ENCODE data around the gene SUPT3H. TPM values are rescaled to one million over a fixed set of nuclear protein-coding genes. Genes with fewer than 3 reads are reported as not detected.

The SUPT3H gene
- total and polyA plus RNA-seq, 2 experiments from 2014 or later = 12.4 to 19.4 TPM

DNA sequence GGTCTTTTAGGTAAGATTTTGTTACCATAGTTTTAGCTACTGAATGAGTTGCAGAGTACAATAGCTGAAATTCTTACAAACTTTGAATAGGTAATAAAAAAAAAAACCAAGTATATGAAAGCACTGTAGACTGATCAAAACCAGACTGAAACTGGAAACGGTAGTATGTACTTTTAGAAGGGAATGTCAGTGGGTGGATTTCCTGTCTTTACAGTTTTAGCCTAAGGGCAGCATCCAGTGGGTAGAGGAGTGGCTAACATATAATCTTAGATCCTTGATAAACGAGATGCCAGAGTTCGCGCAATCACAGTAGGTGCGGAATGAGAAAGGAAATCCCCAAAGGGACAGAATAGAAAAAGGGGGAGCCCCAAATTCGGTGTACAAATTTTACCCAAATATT, 435.5 kb downstream of the SUPT3H start:
- H3K27me3 ChIP-seq = no peaks in the 10 kb centered on the region
- no peak overlapping the region for H3K4me3 ChIP-seq
- no peaks in the 10 kb centered on the region for H3K4me1 ChIP-seq (ENCODE audit: low read depth)
- H3K27ac ChIP-seq = no peak overlapping the region
- TF ChIP-seq, protein P1, sequence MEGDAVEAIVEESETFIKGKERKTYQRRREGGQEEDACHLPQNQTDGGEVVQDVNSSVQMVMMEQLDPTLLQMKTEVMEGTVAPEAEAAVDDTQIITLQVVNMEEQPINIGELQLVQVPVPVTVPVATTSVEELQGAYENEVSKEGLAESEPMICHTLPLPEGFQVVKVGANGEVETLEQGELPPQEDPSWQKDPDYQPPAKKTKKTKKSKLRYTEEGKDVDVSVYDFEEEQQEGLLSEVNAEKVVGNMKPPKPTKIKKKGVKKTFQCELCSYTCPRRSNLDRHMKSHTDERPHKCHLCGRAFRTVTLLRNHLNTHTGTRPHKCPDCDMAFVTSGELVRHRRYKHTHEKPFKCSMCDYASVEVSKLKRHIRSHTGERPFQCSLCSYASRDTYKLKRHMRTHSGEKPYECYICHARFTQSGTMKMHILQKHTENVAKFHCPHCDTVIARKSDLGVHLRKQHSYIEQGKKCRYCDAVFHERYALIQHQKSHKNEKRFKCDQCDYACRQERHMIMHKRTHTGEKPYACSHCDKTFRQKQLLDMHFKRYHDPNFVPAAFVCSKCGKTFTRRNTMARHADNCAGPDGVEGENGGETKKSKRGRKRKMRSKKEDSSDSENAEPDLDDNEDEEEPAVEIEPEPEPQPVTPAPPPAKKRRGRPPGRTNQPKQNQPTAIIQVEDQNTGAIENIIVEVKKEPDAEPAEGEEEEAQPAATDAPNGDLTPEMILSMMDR (IDR thresholded peaks at IDR 0.05; ENCODE audit: low read depth, low read length) = no peak
- H3K36me3 ChIP-seq = no peaks in the 10 kb centered on the region
- H3K9me3 ChIP-seq (ENCODE audit: low read depth) = no peaks in the 10 kb centered on the region
- DNase-seq (ENCODE audit: low read depth in 1 of 2, low spot score in 1 of 2) = no peak

DNA sequence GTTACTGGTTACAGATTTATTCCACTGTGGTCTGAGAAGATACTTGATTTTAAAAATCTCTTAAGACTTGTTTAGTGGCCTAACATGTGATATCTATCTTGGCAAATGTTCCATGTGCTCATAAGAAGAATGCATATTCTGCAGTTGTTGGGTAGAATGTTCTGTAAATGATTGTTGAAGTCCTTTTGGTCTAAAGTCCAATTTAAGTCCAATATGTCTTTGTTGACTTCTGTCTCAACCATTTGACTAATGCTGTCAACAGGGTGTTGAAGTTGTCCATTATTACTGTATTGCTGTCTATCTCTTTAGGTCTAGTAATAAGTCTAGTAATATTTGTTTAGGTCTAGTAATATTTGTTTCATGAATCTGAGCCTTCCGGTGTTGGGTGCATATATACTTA, 437.4 kb downstream of the SUPT3H start:
- Histone ChIP-seq H3K4me3 (no peak overlapping the region), H3K36me3 (no peaks in the 10 kb centered on the region), H3K4me1 (ENCODE audit: low read depth) (no peaks in the 10 kb centered on the region), H3K27me3 (no peaks in the 10 kb centered on the region), H3K9me3 (ENCODE audit: low read depth) (no peaks in the 10 kb centered on the region), H3K27ac (no peak overlapping the region)
- no peak for DNase-seq (ENCODE audit: low read depth in 1 of 2, low spot score in 1 of 2)
- TF ChIP-seq, protein P1 (IDR thresholded peaks at IDR 0.05; ENCODE audit: low read depth, low read length) = no peak

DNA sequence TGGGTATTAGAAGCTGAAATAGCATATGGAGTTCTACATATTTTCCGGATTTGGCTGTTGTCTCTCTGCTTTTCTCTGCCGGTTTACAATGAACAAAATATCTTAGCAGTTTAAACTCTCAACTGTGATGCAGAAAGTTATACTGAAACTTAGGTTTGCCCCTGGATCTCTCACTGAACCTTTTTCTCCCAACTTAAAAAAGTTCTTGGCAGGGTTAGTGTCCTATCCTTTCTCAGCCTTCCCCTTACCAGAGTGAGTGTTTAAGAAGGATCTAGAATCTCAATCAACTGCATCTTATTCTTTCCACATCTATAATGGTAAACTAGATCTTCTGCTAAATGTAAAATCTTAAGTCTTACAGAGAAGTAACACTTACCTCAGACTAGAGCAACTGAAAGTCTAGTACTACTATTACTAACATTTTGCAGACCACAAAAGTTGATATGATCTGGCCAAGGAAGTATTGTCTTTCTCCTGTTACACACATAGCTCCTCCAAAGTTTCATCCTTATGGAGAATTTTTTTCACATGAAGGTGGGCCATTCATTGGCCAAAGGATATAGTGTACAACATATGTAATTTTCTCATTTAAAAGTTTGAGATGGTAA, 441.9 kb downstream of the SUPT3H start:
- Histone ChIP-seq H3K9me3 (ENCODE audit: low read depth) (no peaks in the 10 kb centered on the region), H3K4me1 (ENCODE audit: low read depth) (no peaks in the 10 kb centered on the region), H3K4me3 (no peak overlapping the region), H3K27ac (no peak overlapping the region), H3K36me3 (no peaks in the 10 kb centered on the region), H3K27me3 (no peaks in the 10 kb centered on the region)
- TF ChIP-seq, protein P1 (IDR thresholded peaks at IDR 0.05; ENCODE audit: low read depth, low read length) = no peak
- DNase-seq (ENCODE audit: low read depth in 1 of 2, low spot score in 1 of 2) = peak in 1 of 2 donors; percentile 7

DNA sequence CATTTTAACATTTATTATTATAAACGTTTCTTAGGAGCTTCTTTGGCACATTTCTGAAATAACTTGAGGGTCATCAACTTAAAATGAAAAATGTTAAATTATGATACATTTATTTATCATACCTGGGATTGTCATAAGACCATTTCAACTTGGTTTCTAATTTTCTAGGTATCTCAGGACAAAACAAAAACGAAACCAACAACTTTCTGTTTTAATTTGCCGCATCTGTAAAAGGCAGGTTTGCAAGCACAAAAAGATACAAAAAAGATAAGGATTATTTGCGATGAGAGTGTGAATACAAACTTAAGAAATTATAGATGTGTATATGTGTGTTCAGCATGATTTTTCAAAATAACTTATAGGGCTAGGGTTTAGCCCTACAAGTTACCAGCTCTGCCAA, 444.6 kb downstream of the SUPT3H start:
- no peak for DNase-seq (ENCODE audit: low read depth in 1 of 2, low spot score in 1 of 2)
- Histone ChIP-seq H3K4me3 (no peak overlapping the region), H3K27ac (no peak overlapping the region), H3K36me3 (no peaks in the 10 kb centered on the region), H3K9me3 (ENCODE audit: low read depth) (no peaks in the 10 kb centered on the region), H3K27me3 (no peaks in the 10 kb centered on the region), H3K4me1 (ENCODE audit: low read depth) (no peaks in the 10 kb centered on the region)
- TF ChIP-seq, protein P1 (IDR thresholded peaks at IDR 0.05; ENCODE audit: low read depth, low read length) = no peak

DNA sequence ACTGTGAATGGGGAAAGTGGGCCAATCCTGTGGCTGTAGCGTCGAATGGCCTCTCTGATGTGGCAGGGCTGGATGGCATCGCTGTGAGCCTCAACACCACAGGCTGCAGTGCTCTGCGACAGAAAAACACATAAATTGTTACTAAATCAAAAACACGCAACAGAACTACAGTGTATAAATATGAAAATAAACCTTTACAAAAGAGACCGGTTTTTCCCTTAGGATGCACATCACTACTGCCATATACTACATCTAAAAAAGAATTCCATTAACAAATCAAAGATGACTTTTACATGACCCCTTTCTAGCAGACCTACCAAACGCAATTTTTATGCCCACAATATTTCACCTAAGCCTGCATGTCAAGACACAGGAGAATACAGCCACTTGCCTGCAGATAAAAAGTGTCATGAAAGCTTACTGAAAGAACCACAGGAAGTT, 445.1 kb downstream of the SUPT3H start:
- Histone ChIP-seq H3K27ac (no peak overlapping the region), H3K9me3 (ENCODE audit: low read depth) (no peaks in the 10 kb centered on the region), H3K27me3 (no peaks in the 10 kb centered on the region), H3K4me3 (no peak overlapping the region), H3K36me3 (no peaks in the 10 kb centered on the region), H3K4me1 (ENCODE audit: low read depth) (no peaks in the 10 kb centered on the region)
- DNase-seq (ENCODE audit: low read depth in 1 of 2, low spot score in 1 of 2) = no peak
- TF ChIP-seq, protein P1 (IDR thresholded peaks at IDR 0.05; ENCODE audit: low read depth, low read length) = no peak
